SIG-M5 treated with dmso at 0.1 percent for 504 hours (cell line): Measurements from ENCODE around the gene FGF2.
A peak's percentile ranks its signal among the peaks of the same experiment; 100 is the strongest.
"Not testable (repeated sequence)": the region's sequence is repeated elsewhere in the genome, so short reads cannot be mapped to it uniquely, and the experiment has no call there.

ENCODE experiments used
- DNase-seq: peaks from one replicate; lab custom pipeline; 2025; ENCODE audit not compliant: unreplicated experiment; lab: John Stamatoyannopoulos, UW

FGF2 gene

GRCh38 chr4:122826553-122827257 lies at the start of gene FGF2:
FGF2 (plus strand) TSS chr4:122826831; CDS start chr4:122827175, 344 bp downstream.
- DNase-seq: no peak

DNA sequence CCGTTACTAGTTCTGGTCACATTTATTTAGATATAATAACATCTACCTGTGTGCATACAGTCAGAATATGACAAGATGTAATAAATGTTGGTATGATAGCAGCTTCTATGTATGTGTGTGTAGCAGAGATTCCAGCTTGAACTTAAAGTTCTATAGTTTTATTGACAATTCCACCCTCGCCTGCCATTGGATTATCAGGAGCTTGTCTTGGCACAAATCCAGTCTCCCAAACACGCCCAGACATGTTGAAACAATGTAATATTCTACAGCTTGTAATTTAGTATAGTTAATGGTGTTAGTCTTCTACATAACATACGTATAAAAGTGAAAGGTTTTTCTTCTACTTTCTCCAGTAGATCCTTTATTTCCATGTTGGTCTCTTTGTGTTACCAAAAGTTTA lies 49.7 kb upstream of the FGF2 start:
- DNase-seq: no peak

DNA sequence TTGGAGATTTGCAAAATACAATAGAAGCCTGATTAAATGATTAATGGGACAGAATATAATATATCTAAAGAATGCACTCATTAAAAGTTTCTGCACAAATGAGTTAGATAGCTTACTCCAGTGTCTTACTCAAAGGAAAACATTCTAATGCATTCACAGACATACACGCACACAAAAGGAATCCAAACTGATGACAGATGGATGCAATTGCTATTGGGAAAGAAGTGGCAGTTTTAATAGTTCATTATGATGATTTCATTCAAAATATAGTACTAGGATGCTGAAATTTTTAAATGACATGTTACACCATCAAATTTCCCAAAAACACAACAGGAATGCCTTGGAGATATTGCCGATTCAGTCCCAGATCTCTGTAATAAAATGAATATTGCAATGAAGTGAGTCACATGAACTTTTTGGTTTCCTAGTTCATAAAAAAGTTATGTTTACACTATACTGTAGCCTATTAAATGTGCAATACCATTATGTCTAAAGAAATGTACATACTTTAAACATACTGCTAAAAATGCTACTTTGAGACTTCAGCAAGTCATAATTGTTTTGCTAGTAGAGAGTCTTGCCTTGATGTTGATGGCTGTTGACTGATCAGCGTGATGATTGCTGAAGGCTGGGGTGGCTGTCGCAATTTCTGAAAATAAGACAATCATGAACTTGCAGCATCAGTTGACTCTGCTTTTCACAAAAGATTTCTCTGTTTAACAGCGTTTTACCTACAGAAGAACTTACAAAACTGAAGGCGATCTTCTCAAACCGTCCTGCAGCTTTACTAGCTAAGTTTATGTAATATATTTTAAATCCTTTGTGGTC lies 48.6 kb upstream of the FGF2 start:
- DNase-seq: no peak

DNA sequence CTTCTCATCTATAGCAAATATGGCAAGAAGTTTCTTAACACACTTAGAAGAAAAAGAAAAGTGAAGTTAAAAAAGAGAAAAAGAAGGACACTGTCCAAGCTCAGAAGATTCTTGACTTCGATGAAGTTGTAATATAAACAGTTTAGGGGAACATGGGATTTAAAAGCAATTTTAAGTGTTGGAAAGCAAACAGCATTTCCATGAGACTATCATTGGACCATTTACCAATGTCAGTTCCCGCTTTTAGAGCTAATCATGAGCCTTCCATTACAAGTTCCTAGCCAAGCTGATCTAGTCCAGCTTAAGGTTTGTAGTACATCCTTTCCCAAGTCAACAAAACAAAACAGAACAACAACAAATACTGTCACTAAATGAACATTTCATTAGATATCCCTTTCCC lies 45.1 kb upstream of the FGF2 start:
- no peak for DNase-seq

GRCh38 chr4:122783301-122784215 lies 43.1 kb upstream of the FGF2 start:
- no peak for DNase-seq

DNA sequence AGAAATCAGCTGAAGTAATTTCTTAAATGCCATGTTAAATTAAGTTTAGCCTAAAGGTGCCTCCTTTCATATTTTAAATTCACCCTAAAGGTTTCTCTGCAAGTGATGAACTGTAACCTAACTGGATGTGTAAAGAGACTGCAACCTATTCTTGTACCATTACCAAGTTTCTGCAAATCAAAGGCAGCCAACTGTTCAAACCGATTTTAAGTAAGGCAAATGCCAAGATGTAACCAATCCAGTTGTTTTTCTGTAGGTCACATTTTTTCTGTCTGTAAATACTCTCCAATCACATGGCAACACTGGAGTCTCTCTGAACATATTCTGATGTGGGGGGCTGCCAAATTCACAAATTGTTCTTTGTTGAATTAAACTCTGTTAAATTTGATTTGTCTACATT lies 42.4 kb upstream of the FGF2 start:
- no peak for DNase-seq

DNA sequence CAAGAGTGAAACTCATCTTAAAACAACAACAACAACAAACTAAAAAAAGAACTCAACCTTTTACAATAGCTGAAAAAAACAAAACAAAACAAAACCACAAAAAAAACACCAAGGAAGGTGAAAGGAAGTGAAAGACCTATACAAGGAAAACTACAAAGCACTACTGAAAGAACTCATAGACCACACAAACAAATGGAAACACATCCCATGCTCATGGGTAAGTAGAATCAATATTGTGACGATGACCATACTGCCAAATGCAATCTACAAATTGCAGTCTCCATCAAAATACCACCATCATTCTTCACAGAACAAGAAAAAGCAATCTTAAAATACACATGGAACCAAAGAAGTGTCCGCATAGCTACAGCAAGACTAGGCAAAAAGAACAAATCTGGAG lies 41.5 kb upstream of the FGF2 start:
- no peak for DNase-seq

DNA sequence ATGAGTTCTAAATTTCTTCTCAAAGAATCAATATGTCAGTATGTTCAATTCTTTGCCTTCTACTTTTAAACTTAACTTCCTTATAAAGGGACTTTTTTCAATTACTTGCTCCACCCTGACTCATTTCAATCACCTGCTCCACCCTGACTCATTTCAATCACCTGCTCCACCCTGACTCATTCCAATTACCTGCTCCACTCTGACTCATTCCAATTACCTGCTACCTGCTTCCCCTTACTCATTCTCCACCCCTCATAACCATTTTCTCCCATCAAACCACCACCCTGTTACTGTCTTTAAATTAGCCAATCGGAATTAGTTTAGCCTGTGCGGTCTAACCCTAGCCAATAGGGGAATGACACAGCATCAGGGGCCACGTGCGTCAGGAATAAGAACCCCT lies 40.3 kb upstream of the FGF2 start:
- not testable (repeated sequence) for DNase-seq

DNA sequence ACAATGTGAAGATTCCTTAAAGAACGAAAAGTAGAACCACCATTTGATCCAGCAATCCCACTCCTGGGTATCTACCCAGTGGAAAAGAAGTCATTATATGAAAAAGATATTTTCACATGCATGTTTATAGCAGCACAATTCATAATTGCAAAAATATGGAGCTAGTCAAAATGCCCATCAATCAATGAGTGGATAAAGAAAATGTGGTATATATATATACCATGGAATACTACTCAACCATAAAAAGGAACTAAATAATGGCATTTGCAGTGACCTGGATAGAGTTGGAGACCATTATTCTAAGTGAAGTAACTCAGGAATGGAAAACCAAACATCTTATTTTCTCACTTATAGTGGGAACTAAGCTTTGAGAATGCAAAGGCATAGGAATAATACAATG lies 39.7 kb upstream of the FGF2 start:
- not testable (repeated sequence) for DNase-seq

GRCh38 chr4:122787940-122788339 lies 38.7 kb upstream of the FGF2 start:
- DNase-seq: no peak

DNA sequence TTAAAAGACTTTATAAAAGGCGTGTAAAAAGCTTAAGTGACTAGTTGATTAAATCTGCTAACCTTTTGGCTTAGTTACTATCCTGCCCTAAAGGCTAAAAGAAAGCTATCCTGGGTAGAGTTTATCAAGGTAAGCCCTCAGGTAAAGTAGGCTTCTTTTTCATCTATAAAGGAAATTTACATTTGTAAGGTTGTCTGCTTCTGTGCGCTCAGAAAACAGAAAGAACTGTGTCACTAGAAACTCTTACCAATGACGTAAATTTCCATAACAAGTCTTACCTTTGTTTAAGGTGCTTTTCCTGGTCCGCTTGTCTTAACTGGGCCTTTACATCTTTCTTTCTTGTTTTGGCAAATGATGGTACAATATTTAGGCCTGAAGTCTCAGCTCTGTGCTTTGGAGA lies 37.7 kb upstream of the FGF2 start:
- DNase-seq: no peak

GRCh38 chr4:122793811-122794210 lies 32.8 kb upstream of the FGF2 start:
- DNase-seq: no peak

- DNase-seq: no peak
Measured at GRCh38 chr4:122796801-122797404, 29.7 kb upstream of the FGF2 start.

- no peak for DNase-seq
Measured at GRCh38 chr4:122797405-122798094, 29.1 kb upstream of the FGF2 start.

- DNase-seq: peak; percentile 86
Measured at GRCh38 chr4:122798101-122798500, 28.5 kb upstream of the FGF2 start.

DNA sequence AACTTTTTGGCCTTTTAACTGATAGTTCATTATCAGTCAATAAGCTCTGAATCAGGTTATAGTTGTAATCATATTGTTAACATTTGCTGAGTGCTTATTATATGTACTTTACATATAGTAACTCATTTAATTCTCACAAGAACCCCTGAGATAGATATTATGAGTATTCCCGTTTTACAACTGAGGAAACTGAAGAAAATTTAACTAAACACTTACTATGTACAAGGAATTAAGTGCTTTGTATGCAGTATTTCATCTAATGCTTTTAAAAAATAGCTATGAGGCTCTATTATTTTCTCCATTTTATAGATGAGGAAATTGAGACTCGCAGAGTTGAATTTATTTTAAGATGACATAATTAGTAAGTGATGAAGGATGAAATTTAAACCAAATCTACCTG lies 27.7 kb upstream of the FGF2 start:
- DNase-seq: no peak

GRCh38 chr4:122803788-122804208 lies 22.8 kb upstream of the FGF2 start:
- DNase-seq: no peak

DNA sequence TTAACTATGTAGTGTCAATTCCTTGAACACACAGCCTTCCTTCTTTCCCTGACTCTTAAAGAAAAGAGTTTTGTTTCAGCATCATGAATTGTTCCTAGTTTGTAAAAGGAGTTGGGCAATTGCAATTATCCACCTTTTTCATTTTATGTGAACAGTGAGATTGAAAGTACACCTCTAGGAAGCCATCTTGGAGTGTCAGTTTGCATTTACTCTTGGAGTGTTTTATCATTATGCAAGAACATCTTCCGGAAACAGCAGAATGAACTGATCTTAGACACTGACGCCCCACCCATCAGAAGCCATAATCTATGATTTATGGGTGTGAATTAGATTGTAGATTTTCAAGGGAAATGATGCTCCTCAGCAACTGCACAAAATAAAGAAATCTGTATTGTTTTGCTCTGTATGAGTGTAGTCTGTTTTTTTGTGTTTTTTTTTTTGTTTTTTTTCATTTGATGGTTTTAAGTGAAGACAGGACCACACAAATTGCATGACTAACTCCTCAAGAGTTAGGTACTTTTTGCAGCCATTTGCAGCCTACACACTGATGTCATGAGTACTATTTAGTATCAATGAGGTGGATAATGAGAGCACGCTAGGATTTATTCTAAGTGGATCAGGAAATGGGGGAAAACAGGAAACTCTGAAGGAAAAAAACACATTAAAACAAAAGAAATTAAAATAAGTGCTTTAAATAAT lies 19.5 kb upstream of the FGF2 start:
- no peak for DNase-seq

GRCh38 chr4:122810669-122811068 lies 16.0 kb upstream of the FGF2 start:
- no peak for DNase-seq

DNA sequence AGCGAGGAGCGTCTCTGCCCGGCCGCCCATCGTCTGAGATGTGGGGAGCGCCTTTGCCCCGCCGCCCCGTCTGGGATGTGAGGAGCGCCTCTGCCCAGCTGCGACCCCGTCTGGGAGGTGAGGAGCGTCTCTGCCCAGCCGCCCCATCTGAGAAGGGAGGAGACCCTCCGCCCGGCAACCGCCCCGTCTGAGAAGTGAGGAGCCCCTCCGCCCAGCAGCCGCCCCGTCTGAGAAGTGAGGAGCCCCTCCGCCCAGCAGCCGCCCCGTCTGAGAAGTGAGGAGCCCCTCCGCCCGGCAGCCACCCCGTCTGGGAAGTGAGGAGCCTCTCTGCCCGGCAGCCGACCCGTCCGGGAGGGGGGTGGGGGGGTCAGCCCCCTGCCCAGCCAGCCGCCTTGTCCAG lies 14.8 kb upstream of the FGF2 start:
- not testable (repeated sequence) for DNase-seq
